ENCODE measurements around the gene STYXL2. TPM values are rescaled to one million over a fixed set of nuclear protein-coding genes. Genes with fewer than 3 reads are reported as not detected.

STYXL2 gene
- total RNA-seq, 1 experiment from 2014 or later: not detected

DNA sequence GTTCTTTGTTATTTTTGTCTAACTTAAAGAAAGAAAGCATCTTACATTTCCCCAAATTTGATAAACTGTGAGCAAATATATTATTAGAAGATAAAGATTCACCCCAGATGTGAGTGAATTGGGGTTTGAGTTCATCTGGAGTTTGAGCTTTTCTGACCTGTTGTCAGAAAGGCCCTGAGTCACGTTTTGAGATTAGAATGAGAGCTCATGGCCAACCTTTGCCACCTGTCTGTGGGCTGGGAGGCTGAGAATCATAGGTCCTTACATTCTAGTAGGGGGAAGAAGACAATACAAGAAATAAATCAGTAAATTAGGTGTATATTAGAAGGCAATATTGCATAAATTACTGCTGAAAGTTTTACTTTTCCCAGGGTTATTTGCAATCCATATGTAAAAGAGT is 22.3 kb downstream of the STYXL2 start:
- POLR2A ChIA-PET: no interaction called here
- in situ Hi-C loops (cut with HindIII; ENCODE audit: low pct_unique_long_range_greater_than_20kb, low sequenced_read_pairs): no loop called here

DNA sequence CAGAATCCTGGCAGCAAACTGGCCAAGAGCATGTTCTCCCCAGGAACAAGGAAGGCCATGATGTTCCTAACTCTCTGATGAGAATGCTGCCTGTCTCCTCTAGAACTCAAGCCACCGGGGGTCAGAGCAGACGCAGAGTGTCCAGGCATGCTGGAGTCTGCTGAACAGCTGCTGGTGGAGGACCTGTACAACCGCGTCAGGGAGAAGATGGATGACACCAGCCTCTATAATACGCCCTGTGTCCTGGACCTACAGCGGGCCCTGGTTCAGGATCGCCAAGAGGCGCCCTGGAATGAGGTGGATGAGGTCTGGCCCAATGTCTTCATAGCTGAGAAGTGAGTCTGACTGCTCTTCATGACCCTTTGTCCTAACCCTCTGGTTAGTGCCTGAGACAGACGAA is 23.4 kb downstream of the STYXL2 start:
- H3K4me3 ChIP-seq (ENCODE audit: low read depth in 2 of 2, low read length in 2 of 2): no peak overlapping the region
- ChIA-PET CTCF (no interaction called here), POLR2A (no interaction called here)
- H3K36me3 ChIP-seq (ENCODE audit: control insufficient read depth, insufficient read depth, low read length): no peaks in the 10 kb centered on the region
- H3K27ac ChIP-seq (ENCODE audit: low read length): no peak overlapping the region
- in situ Hi-C loops (cut with HindIII; ENCODE audit: low pct_unique_long_range_greater_than_20kb, low sequenced_read_pairs) (no loop called here), intact Hi-C loops (cut with micrococcal nuclease; ENCODE audit: unreplicated experiment) (no loop called here)
- TF ChIP-seq, protein P1, sequence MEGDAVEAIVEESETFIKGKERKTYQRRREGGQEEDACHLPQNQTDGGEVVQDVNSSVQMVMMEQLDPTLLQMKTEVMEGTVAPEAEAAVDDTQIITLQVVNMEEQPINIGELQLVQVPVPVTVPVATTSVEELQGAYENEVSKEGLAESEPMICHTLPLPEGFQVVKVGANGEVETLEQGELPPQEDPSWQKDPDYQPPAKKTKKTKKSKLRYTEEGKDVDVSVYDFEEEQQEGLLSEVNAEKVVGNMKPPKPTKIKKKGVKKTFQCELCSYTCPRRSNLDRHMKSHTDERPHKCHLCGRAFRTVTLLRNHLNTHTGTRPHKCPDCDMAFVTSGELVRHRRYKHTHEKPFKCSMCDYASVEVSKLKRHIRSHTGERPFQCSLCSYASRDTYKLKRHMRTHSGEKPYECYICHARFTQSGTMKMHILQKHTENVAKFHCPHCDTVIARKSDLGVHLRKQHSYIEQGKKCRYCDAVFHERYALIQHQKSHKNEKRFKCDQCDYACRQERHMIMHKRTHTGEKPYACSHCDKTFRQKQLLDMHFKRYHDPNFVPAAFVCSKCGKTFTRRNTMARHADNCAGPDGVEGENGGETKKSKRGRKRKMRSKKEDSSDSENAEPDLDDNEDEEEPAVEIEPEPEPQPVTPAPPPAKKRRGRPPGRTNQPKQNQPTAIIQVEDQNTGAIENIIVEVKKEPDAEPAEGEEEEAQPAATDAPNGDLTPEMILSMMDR (IDR thresholded peaks at IDR 0.05): no peak
- TF ChIP-seq, protein P2, sequence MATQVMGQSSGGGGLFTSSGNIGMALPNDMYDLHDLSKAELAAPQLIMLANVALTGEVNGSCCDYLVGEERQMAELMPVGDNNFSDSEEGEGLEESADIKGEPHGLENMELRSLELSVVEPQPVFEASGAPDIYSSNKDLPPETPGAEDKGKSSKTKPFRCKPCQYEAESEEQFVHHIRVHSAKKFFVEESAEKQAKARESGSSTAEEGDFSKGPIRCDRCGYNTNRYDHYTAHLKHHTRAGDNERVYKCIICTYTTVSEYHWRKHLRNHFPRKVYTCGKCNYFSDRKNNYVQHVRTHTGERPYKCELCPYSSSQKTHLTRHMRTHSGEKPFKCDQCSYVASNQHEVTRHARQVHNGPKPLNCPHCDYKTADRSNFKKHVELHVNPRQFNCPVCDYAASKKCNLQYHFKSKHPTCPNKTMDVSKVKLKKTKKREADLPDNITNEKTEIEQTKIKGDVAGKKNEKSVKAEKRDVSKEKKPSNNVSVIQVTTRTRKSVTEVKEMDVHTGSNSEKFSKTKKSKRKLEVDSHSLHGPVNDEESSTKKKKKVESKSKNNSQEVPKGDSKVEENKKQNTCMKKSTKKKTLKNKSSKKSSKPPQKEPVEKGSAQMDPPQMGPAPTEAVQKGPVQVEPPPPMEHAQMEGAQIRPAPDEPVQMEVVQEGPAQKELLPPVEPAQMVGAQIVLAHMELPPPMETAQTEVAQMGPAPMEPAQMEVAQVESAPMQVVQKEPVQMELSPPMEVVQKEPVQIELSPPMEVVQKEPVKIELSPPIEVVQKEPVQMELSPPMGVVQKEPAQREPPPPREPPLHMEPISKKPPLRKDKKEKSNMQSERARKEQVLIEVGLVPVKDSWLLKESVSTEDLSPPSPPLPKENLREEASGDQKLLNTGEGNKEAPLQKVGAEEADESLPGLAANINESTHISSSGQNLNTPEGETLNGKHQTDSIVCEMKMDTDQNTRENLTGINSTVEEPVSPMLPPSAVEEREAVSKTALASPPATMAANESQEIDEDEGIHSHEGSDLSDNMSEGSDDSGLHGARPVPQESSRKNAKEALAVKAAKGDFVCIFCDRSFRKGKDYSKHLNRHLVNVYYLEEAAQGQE (IDR thresholded peaks at IDR 0.05; ENCODE audit: insufficient read depth in 1 of 2, low read depth in 2 of 2, low read length in 1 of 2): no peak
- TF ChIP-seq SIN3A (IDR thresholded peaks at IDR 0.05; ENCODE audit: borderline replicate concordance, insufficient read depth, low read depth, low read length) (no peak), POLR2AphosphoS5 (IDR thresholded peaks at IDR 0.05; ENCODE audit: low read depth, low read length) (no peak), TCF7L2 (IDR thresholded peaks at IDR 0.05; ENCODE audit: low read depth, low read length) (no peak)
- ATAC-seq (no peak), DNase-seq (ENCODE audit: low read depth, low spot score) (no peak)
- peaks cover 4% of the 10 kb centered on the region; the same call in 1 of the 2 replicates for H3K27me3 ChIP-seq (ENCODE audit: control insufficient read depth, insufficient read depth, low read length)
- no peaks in the 10 kb centered on the region for H3K9me3 ChIP-seq (ENCODE audit: control insufficient read depth, insufficient read depth, low read depth, low read length)
- no peaks in the 10 kb centered on the region for H3K4me1 ChIP-seq (ENCODE audit: control insufficient read depth, insufficient read depth, low read length)
- BruUV-seq (replicated peaks): no TSS peak

More for the DNA sequence above, 22.3 kb downstream of the STYXL2 start:
- no peaks in the 10 kb centered on the region for H3K4me1 ChIP-seq (ENCODE audit: control insufficient read depth, insufficient read depth, low read length)
- H3K36me3 ChIP-seq (ENCODE audit: control insufficient read depth, insufficient read depth, low read length): no peaks in the 10 kb centered on the region
- no TSS peak for BruUV-seq (replicated peaks)
- peaks cover 4% of the 10 kb centered on the region; the same call in 1 of the 2 replicates for H3K27me3 ChIP-seq (ENCODE audit: control insufficient read depth, insufficient read depth, low read length)
- DNase-seq (ENCODE audit: low read depth, low spot score) (no peak), ATAC-seq (no peak)
- TF ChIP-seq, protein P1 (IDR thresholded peaks at IDR 0.05): no peak
- TF ChIP-seq POLR2AphosphoS5 (IDR thresholded peaks at IDR 0.05; ENCODE audit: low read depth, low read length): no peak
- TF ChIP-seq, protein P2 (IDR thresholded peaks at IDR 0.05; ENCODE audit: insufficient read depth in 1 of 2, low read depth in 2 of 2, low read length in 1 of 2): no peak
- TF ChIP-seq SIN3A (IDR thresholded peaks at IDR 0.05; ENCODE audit: borderline replicate concordance, insufficient read depth, low read depth, low read length): no peak
- TF ChIP-seq TCF7L2 (IDR thresholded peaks at IDR 0.05; ENCODE audit: low read depth, low read length): no peak
- CTCF ChIA-PET: no interaction called here
- H3K9me3 ChIP-seq (ENCODE audit: control insufficient read depth, insufficient read depth, low read depth, low read length): no peaks in the 10 kb centered on the region
- intact Hi-C loops (cut with micrococcal nuclease; ENCODE audit: unreplicated experiment): no loop called here
- no peak overlapping the region for H3K27ac ChIP-seq (ENCODE audit: low read length)
- H3K4me3 ChIP-seq (ENCODE audit: low read depth in 2 of 2, low read length in 2 of 2): no peak overlapping the region

Measured in Panc1 (cell line).